Suprapubic skin (tissue), 4 donors: ENCODE measurements around the gene MS4A10.

Experiments used
- CTCF ChIP-seq, 2 donors: fragments of 200-600 bp in 1 of 2; fragments of 450-650 bp in 1 of 2; sonication (generic) in 1 of 2; IDR thresholded peaks; one replicate each; pipeline ENCODE4 v1.5.1; 2016 to 2019; ENCODE audit warnings: antibody characterized with exemption in 2 of 2, mild to moderate bottlenecking in 1 of 2, moderate library complexity in 1 of 2
- EP300 ChIP-seq: sonication (generic); formaldehyde crosslinking; IDR thresholded peaks from one replicate; pipeline ENCODE4 v1.6.1; 2017; ENCODE audit warnings: antibody characterized with exemption
- POLR2A ChIP-seq, 2 donors: fragments of 450-650 bp; IDR thresholded peaks; one replicate each; pipeline ENCODE4 v1.6.1; 2017; ENCODE audit warnings: antibody characterized with exemption in 2 of 2, mild to moderate bottlenecking in 2 of 2, moderate library complexity in 2 of 2
- POLR2AphosphoS5 ChIP-seq, 3 donors: sonication (generic); formaldehyde crosslinking; IDR thresholded peaks; one replicate each; pipeline ENCODE4 v1.6.1; 2017; ENCODE audit warnings: antibody characterized with exemption in 3 of 3

- TF ChIP-seq CTCF (IDR thresholded peaks at IDR 0.05) (no peak), POLR2A (IDR thresholded peaks at IDR 0.05) (no peak), POLR2AphosphoS5 (IDR thresholded peaks at IDR 0.05) (no peak), EP300 (no peak)
Measured at GRCh38 chr11:60785136-60785535, at the start of gene MS4A10.
